ENCODE data around the gene LRRC14B. TPM values are rescaled to one million over a fixed set of nuclear protein-coding genes. Genes with fewer than 3 reads are reported as not detected.
"Not testable (repeated sequence)": the region's sequence is repeated elsewhere in the genome, so short reads cannot be mapped to it uniquely, and the experiment has no call there.

LRRC14B gene
- total and polyA plus RNA-seq, 2 donors: 0.58 TPM; not detected in 1

GRCh38 chr5:243683-244367 is 52.5 kb downstream of the LRRC14B start:
- 73% methylated on average over 12 of the region's 12 CpGs for WGBS
- DNase-seq (ENCODE audit: extremely low spot score); H3K4me3 ChIP-seq (ENCODE audit: low read depth, low read length); H3K27ac ChIP-seq (ENCODE audit: low read depth); H3K36me3 ChIP-seq (ENCODE audit: insufficient read depth); H3K4me1 ChIP-seq (ENCODE audit: insufficient read depth): not testable (repeated sequence)

DNA sequence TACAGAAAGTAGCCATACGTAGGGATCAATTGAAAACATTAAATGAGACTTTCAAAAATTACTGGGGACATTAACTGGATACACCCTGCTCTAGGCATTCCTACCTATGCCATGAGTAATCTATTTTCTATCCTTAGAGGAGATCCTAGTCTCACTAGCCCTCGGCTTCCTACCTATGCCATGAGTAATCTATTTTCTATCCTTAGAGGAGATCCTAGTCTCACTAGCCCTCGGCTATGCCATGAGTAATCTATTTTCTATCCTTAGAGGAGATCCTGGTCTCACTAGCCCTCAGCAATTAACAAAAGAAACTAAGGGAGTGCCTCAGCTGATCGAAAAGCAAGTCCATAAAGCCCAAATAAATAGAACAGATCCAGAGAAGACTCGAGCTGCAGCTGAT is 54.4 kb downstream of the LRRC14B start:
- not testable (repeated sequence) for DNase-seq (ENCODE audit: extremely low spot score); H3K4me1 ChIP-seq (ENCODE audit: insufficient read depth); H3K36me3 ChIP-seq (ENCODE audit: insufficient read depth); H3K4me3 ChIP-seq (ENCODE audit: low read depth, low read length); H3K27ac ChIP-seq (ENCODE audit: low read depth)
- 95% methylated on average over 5 of the region's 5 CpGs for WGBS

Small RNA genes lying within 50 kb of the gene (small RNA-seq; reads per million reads assigned to genes)
- not detected for gene RF00019

Other genes starting within 250 kb of the LRRC14B start
- gene PLEKHG4B, start 99.3 kb upstream of the LRRC14B start, total RNA-seq: 3.7 TPM
- gene PLEKHG4B, start 99.3 kb upstream of the LRRC14B start, polyA plus RNA-seq: 0.01 TPM
- gene CCDC127, start 26.7 kb downstream of the LRRC14B start, total RNA-seq: 5.7 TPM
- 6.5 TPM for gene CCDC127, start 26.7 kb downstream of the LRRC14B start, polyA plus RNA-seq
- gene SDHA, start 26.8 kb downstream of the LRRC14B start, total RNA-seq: 58.3 TPM
- 106 TPM for gene SDHA, start 26.8 kb downstream of the LRRC14B start, polyA plus RNA-seq
- 64.5 TPM for gene PDCD6, start 80.2 kb downstream of the LRRC14B start, total RNA-seq
- 140 TPM for gene PDCD6, start 80.2 kb downstream of the LRRC14B start, polyA plus RNA-seq
- 6.7 TPM for gene AHRR, start 130.2 kb downstream of the LRRC14B start, total RNA-seq
- gene AHRR, start 130.2 kb downstream of the LRRC14B start, polyA plus RNA-seq: 6.5 TPM